Endothelial cell (in vitro differentiated cells): ENCODE results near the gene OR2AK2. TPM values are rescaled to one million over a fixed set of nuclear protein-coding genes. Genes with fewer than 3 reads are reported as not detected.

ENCODE experiments used
- DNase-seq: peaks from one replicate; pipeline ENCODE4 v3.0.0; 2021; ENCODE audit warnings: low spot score
- H3K27ac Mint-ChIP-seq: one replicate; pipeline ENCODE4 v1.8.0; 2021; ENCODE audit warnings: mixed read lengths, inconsistent platforms; ENCODE audit not compliant: unreplicated experiment
- H3K27me3 Mint-ChIP-seq: one replicate; pipeline ENCODE4 v1.8.0; 2021; ENCODE audit warnings: mild to moderate bottlenecking, moderate library complexity, mixed read lengths, inconsistent platforms; ENCODE audit not compliant: unreplicated experiment
- H3K36me3 Mint-ChIP-seq: one replicate; pipeline ENCODE4 v1.8.0; 2021; ENCODE audit warnings: mild to moderate bottlenecking, low read depth, mixed read lengths, inconsistent platforms; ENCODE audit not compliant: unreplicated experiment
- H3K4me1 Mint-ChIP-seq: one replicate; pipeline ENCODE4 v1.8.0; 2021; ENCODE audit warnings: mild to moderate bottlenecking, mixed read lengths, inconsistent platforms; ENCODE audit not compliant: unreplicated experiment
- H3K4me3 Mint-ChIP-seq: one replicate; pipeline ENCODE4 v1.8.0; 2021; ENCODE audit warnings: mild to moderate bottlenecking, mixed read lengths, inconsistent platforms; ENCODE audit not compliant: unreplicated experiment
- H3K9me3 Mint-ChIP-seq: one replicate; pipeline ENCODE4 v1.8.0; 2021; ENCODE audit warnings: mixed read lengths, inconsistent platforms; ENCODE audit not compliant: unreplicated experiment
- total RNA-seq: library from RNA; stranded (reverse); fragmentation: NEBNext Ultra II Directional; extraction: Animal tissue kit (Norgen Biotek cat#: 25700); gene quantifications from one replicate; pipeline ENCODE4 v1.2.1, GENCODE V29; 2021; ENCODE audit not compliant: unreplicated experiment
- TF ChIP-seq, protein P1 (sequence below): fragments of 200-600 bp; sonication (generic); IDR thresholded peaks from one replicate; pipeline ENCODE4 v1.5.0; 2021; ENCODE audit warnings: antibody characterized with exemption; ENCODE audit not compliant: unreplicated experiment

The OR2AK2 gene
- total RNA-seq, 1 donor from 2014 or later: not detected

DNA sequence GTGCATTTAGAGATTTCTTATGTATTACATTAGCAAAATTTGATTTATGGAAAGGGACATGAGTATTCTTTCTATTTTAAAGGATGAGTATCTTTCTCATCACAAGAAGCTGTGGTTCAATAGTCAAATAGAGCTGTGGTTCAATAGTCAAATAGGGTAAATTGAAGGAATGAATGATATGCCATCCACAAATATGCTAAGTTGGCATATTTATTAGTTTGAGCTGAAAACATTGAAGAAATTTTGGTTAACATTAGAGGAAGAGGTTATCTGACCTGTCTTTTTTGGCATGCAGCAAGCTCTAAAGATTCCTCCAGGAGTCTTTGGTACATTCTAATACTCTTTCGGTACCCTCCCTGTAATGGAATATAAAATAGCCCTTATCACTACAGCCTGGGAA lies 11.6 kb upstream of the OR2AK2 start:
- peaks cover 14% of the 10 kb centered on the region for H3K9me3 Mint-ChIP-seq
- no peaks in the 10 kb centered on the region for H3K4me1 Mint-ChIP-seq
- H3K27me3 Mint-ChIP-seq: no peaks in the 10 kb centered on the region
- no peaks in the 10 kb centered on the region for H3K36me3 Mint-ChIP-seq
- H3K27ac Mint-ChIP-seq: no peak overlapping the region
- no peak overlapping the region for H3K4me3 Mint-ChIP-seq
- TF ChIP-seq, protein P1, sequence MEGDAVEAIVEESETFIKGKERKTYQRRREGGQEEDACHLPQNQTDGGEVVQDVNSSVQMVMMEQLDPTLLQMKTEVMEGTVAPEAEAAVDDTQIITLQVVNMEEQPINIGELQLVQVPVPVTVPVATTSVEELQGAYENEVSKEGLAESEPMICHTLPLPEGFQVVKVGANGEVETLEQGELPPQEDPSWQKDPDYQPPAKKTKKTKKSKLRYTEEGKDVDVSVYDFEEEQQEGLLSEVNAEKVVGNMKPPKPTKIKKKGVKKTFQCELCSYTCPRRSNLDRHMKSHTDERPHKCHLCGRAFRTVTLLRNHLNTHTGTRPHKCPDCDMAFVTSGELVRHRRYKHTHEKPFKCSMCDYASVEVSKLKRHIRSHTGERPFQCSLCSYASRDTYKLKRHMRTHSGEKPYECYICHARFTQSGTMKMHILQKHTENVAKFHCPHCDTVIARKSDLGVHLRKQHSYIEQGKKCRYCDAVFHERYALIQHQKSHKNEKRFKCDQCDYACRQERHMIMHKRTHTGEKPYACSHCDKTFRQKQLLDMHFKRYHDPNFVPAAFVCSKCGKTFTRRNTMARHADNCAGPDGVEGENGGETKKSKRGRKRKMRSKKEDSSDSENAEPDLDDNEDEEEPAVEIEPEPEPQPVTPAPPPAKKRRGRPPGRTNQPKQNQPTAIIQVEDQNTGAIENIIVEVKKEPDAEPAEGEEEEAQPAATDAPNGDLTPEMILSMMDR: no peak
- no peak for DNase-seq

DNA sequence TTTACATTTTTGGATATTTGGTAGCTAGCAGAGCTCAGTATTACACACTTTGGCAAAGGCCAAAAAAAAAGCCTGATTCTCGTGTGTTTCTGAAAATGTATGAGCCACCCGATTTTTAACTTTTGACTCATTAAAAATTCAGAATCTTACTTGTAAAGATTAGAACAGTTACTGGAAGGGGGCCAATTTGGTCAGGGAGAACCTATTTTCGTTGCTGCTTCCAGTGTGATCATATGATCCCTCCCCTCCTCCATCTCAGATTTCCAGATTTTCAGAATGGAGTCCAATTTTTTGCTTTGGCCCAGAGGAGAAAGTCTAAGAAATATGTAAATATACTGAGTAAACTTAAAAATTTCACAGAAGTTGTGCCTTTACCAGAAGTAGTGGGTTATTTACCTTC lies 3.2 kb upstream of the OR2AK2 start:
- no peak for DNase-seq
- TF ChIP-seq, protein P1: no peak
- Mint-ChIP-seq H3K4me3 (no peak overlapping the region), H3K27ac (no peak overlapping the region), H3K27me3 (no peaks in the 10 kb centered on the region), H3K4me1 (no peaks in the 10 kb centered on the region), H3K36me3 (no peaks in the 10 kb centered on the region), H3K9me3 (peaks cover 17% of the 10 kb centered on the region)

DNA sequence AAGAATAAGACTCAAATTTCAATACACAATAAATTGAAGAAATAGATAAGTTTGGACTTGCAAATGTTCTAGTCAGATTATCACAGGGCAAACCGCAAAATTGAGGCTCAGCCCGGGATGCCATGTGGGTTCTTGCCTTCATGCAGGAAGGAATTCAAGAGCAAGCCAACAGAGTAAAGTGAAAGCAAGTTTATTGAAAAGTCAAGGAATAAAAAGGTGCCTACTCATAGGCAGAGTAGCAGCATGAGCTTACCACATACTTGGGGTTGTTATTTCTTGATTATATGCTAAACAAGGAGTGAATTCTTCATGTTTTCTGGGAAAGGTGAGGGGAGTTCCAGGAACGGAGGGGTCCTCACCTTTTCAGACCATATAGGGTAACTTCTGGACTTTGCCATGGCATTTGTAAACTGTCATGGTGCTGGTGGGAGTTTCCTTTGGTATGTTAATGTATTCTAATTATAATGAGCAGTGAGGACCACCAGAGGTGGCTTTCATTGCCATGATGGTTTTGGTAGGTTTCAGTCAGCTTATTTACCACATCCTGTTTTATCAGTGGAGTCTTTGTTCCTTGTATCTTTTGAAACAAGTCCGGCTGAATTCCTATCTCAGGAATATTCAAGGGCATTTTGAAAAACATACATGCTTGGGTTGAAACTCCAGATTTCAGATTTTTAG lies 2.0 kb upstream of the OR2AK2 start:
- Mint-ChIP-seq H3K4me3 (no peak overlapping the region), H3K4me1 (no peaks in the 10 kb centered on the region), H3K9me3 (peaks cover 21% of the 10 kb centered on the region), H3K36me3 (no peaks in the 10 kb centered on the region), H3K27me3 (no peaks in the 10 kb centered on the region), H3K27ac (no peak overlapping the region)
- TF ChIP-seq, protein P1: no peak
- DNase-seq: no peak

DNA sequence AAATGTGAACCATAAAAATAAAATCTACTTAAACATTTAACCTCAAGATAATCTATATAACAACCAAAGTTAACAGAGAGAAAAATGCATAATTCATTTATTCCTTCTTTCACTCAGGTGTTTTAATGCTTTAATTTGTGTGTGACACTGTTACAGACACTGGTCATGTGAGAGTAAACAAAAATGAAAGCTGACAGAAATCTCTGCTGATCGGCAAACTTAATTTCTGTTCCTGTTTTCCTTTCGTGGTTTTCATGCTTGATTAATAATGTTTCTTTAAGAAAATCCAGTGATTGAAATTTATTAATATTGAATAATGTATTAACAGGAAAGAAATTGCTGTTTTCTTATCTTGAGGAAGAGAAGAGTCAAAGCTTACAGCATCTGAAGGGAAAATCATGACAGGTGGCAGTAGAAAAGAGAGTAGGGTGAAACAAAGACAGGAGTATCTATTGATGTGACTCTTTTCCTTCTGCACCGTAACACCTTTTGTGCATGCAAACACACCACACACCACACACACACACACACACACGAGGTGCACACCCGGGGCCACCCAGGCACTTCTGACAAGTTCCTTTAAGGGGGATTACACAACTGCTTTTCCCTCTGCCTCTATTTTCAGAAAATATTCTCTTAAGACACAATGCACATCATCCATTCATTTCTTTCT lies 1.6 kb downstream of the OR2AK2 start:
- no peak overlapping the region for H3K27ac Mint-ChIP-seq
- H3K36me3 Mint-ChIP-seq: no peaks in the 10 kb centered on the region
- no peaks in the 10 kb centered on the region for H3K4me1 Mint-ChIP-seq
- DNase-seq: no peak
- TF ChIP-seq, protein P1: no peak
- H3K27me3 Mint-ChIP-seq: peaks cover 1% of the 10 kb centered on the region
- H3K9me3 Mint-ChIP-seq: peaks cover 14% of the 10 kb centered on the region
- no peak overlapping the region for H3K4me3 Mint-ChIP-seq

DNA sequence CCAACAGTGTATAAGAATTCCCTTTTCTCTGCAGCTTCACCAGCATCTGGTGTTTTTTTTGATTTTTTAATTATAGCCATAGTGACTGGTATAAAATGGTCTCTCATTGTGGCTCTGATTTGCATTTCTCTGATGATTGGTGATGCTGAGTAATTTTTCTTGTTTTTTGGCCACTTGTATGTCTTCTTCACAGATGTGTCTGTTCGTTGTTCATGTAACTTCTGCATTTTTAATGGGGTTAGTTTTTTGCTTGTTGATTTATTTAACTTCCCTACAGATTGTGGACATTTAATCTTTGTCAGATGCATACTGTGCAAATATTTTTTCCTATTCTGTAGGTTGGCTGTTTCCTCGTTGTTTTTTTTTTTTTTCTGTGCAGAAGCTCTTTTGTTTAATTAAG lies 28.0 kb downstream of the OR2AK2 start:
- Mint-ChIP-seq H3K9me3 (peaks cover 17% of the 10 kb centered on the region), H3K4me1 (no peaks in the 10 kb centered on the region), H3K27me3 (no peaks in the 10 kb centered on the region), H3K36me3 (peaks cover 4% of the 10 kb centered on the region), H3K4me3 (no peak overlapping the region), H3K27ac (no peak overlapping the region)
- TF ChIP-seq, protein P1: no peak
- DNase-seq: no peak
